NCI-H524 (cell line): ENCODE data around the gene CXorf49.
"Not testable (repeated sequence)": the region's sequence is repeated elsewhere in the genome, so short reads cannot be mapped to it uniquely, and the experiment has no call there.

Experiments
- DNase-seq, 2 experiments: peaks; one replicate each; lab custom pipeline; 2025; lab: John Stamatoyannopoulos, UW

CXorf49 gene

GRCh38 chrX:71718185-71718584, at the start of gene CXorf49:
Gene CXorf49 (minus strand): TSS chrX:71718285. CDS start chrX:71718151, 134 bp downstream.
- DNase-seq, result not testable (repeated sequence)

DNA sequence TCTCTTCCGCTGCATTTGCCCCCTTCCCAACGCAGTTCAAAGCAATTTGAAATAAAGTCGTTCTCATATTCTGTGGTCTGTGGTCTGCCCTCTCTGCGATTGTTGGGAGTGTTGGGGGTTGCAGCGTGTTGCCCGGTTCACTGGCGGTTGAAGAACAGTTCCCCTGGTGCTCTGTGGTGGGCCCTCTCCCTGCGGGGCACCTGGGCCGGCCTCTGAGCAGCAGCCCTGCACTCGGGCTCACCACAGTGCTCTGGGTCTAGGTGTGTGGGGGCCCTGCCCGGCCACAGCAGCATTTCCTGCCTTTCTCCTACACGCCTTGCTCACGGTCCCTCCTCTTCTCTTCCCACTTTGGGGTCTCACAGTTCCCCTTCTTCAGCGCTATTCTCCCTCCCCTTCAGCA, 49.0 kb upstream of the CXorf49 start:
- not testable (repeated sequence) for DNase-seq

- not testable (repeated sequence) for DNase-seq
Observed at GRCh38 chrX:71765613-71766012, 47.5 kb upstream of the CXorf49 start.

GRCh38 chrX:71764832-71765231, 46.7 kb upstream of the CXorf49 start:
- DNase-seq, result not testable (repeated sequence)

DNA sequence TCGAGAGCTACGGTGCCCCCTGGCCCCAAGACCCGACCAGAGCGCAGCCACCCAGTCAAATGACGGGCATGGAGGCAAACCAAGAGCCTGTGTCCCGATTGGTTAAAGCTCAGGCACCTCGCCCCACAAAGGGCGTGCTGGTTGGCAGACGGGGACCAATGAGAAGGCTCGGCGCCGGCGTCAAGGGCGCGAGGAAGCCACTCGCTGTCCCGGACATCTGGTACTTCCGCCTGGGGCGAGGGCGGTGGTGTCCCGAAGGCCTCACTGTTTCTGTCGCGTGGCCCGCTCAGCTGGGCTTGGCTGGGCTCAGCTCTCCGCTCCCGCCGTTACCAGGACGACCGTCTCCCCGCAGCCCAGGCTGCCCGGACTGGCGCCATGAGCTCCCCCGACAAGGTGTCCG, 45.0 kb upstream of the CXorf49 start, which contains the start of gene CXorf49B:
Gene CXorf49B (plus strand): TSS at position 301 of the 400 bp plus-strand sequence. CDS start 75 bp downstream, at position 376.
- DNase-seq, result not testable (repeated sequence)

- DNase-seq, result not testable (repeated sequence)
Observed at GRCh38 chrX:71760688-71761281, 42.7 kb upstream of the CXorf49 start.

- DNase-seq, result not testable (repeated sequence)
Observed at GRCh38 chrX:71720289-71720886, 2.3 kb upstream of the CXorf49 start.

DNA sequence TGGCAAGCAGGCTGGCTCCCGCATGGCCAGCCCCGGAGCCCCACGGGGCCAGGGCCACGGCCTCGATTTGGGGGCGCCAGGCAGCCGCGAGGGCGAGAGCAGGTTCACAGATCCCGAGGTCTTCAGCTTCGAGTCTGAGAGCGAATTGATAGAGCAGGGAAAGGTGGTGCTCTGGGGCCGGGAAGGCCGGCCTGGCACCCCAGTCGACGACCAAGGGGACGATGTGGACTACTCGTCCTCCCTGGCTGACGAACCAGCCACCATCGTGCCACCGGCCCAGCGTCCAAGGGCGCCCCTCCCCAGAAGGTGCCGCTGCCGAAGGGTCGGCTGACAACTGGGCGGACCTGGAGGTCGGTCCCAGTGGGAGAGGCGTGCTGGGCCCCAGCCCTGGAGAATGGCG, 1.1 kb upstream of the CXorf49 start:
- DNase-seq, result not testable (repeated sequence)

DNA sequence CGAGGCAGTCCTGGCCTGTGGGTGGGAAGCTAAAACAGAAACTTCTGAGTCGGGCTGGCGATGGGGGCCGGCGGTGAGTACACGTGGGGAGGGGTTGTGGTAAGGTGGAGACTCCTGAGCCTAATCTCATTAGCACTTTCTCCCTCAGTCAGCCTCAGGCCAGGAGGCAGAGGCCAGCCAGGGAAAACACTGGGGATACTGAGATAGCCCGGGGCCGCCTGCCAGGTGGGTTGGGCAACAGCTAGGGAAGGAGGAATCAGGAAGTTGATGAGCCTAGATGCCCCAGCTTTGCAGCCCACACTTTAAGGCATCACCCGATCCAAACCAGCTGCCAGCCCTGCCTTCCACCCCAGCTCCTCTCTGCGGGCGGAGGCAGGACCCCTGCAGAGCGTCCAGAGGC, 1.8 kb downstream of the CXorf49 start:
- DNase-seq, result not testable (repeated sequence)

DNA sequence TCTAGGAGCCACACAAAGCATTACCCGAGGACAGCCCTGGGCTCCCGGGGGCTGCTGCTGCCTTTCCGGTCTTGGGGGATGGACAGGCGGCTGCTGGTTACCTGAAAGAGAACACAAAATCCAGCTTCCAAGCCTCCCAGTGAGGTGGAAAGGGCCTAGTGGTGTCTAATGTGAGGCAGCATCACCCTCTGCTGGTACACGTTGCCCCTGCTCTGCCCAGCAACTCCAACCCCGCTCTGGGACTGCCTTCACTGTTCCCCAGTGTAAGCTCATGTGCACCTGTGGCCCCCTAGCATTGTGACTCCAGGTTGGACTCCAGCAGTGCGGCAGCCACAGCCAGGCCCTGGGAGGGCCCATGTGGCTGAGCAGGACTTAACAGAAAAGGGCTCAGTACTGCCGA, 2.5 kb downstream of the CXorf49 start:
- not testable (repeated sequence) for DNase-seq

- DNase-seq, result not testable (repeated sequence)
Observed at GRCh38 chrX:71714064-71714463, 4.0 kb downstream of the CXorf49 start.

GRCh38 chrX:71702853-71703252, 15.2 kb downstream of the CXorf49 start:
- not testable (repeated sequence) for DNase-seq

DNA sequence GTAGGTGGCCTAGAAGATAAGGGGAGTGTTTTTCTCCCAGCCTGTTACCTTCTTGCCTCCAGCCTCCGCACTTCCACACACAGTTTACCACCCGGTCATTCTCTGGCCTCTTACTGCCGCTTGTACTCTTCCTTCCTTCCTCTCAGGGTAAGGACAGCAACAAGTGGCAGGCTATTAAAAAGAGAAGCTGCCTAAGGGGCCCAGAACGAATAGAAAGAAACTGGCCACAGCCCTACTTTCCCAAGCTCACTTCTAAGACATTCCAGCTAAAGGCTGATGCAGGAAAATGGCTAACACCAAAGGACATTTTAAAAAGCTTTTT, 19.1 kb downstream of the CXorf49 start:
- not testable (repeated sequence) for DNase-seq

DNA sequence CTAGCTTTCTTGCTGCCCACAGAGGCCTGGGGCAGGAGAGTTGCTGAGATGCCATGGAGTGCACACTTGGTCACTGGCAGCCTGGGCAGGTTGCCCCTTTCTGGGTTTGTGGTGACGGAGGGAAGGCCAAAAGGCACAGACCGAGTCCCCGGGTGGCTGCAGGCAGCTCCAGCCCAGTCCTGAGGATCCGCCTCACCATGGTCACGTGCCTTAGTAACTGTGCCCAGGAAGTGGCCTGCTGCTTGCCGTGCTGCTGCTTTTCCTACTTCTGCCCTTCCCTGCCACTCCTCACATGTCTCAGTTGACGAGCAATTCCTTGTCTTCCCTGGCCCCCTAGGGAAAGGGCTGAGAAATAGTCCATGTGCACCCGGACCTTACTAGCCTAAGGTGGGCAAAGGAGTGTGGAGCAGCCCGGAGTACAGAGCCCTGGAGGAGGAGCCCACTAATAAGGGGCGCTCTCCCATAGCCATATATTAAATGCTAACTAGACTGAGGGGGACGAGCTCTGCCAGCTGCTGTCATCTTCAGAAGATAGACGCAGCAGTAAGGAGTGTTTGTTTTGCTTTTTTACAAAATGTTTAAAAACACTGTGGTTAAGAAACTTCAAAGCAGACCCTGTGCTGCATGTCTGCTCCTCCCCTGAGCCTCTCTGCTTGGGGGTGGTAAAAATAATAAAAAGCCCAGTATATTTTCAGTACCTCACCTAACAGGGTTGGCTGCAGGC, 19.6 kb downstream of the CXorf49 start:
- DNase-seq, result not testable (repeated sequence)

DNA sequence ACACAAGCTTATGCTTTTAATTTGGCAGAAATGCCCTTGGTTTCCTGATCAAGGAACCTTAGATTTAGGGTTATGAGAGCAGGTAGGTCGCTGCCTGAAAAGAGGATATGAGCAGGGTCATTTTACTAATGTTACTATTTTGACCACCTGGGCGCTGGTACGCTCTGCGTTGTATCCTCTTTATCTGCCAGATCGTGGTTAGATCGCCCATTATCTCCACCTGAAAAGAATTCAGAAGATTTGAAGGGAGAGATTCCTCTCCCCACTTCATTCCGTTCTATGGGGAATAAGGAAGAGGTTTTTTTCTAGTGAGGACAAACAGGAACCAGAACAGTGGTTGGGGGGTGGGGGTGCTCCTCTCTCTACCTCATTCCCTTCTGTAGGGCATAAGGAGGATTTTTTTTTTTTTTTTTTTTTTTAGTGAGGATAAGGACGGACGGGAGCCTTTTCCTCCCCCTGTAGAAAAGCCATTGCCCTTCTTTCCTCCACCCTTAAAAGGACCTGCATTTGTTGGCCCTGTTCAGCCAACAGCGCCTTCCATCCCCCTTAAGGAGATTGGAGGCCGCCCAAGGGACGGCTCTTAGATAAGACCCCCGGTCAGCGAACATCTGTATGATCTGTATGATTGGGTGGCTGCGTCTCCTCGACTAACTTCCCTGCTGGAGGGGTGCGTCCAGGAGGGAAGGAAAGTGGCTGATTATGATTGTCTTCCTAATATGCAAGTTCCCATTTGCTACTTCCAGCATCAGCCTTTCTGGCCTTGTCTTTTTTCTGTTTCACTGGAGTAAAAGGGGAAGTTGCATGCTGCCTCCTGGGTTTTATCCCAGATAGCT, 20.4 kb downstream of the CXorf49 start:
- not testable (repeated sequence) for DNase-seq

- not testable (repeated sequence) for DNase-seq
Observed at GRCh38 chrX:71696641-71697465, 21.2 kb downstream of the CXorf49 start.

- no peak for DNase-seq
Observed at GRCh38 chrX:71679575-71680207, 38.4 kb downstream of the CXorf49 start.

DNA sequence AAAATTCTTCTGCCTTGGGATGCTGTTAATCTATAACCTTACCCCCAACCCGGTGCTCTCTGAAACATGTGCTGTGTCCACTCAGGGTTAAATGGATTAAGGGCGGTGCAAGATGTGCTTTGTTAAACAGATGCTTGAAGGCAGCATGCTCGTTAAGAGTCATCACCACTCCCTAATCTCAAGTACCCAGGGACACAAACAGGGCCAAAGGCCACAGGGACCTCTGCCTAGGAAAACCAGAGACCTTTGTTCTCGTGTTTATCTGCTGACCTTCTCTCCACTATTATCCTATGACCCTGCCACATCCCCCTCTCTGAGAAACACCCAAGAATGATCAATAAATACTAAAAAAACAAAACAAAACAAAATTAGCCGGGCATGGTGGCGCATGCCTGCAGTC, 40.9 kb downstream of the CXorf49 start:
- not testable (repeated sequence) for DNase-seq

DNA sequence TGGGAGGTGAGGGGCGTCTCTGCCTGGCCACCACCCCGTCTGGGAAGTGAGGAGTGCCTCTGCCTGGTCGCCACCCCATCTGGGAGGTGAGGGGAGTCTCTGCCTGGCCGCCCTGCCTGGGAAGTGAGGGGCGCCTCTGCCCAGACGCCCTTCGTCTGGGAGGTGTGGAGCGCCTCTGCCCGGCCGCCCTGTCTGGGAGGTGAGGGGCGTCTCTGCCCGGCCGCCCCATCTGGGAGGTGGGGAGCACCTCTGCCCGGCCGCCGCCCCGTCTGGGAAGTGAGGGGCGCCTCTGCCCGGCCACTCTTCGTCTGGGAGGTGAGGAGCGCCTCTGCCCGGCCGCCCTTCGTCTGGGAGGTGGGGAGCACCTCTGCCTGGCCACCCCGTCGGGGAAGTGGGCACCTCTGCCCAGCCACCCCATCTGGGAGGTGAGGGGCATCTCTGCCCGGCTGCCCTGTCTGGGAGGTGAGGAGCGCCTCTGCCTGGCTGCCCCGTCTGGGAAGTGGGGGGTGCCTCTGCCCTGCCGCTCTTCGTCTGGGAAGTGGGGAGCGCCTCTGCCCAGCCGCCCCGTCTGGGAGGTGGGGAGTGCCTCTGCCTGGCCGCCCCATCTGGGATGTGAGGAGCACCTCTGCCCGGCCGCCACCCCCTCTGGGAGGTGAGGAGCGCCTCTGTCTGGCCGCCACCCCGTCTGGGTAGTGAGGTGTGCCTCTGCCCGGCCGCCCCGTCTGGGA, 41.9 kb downstream of the CXorf49 start:
- DNase-seq, result not testable (repeated sequence)

DNA sequence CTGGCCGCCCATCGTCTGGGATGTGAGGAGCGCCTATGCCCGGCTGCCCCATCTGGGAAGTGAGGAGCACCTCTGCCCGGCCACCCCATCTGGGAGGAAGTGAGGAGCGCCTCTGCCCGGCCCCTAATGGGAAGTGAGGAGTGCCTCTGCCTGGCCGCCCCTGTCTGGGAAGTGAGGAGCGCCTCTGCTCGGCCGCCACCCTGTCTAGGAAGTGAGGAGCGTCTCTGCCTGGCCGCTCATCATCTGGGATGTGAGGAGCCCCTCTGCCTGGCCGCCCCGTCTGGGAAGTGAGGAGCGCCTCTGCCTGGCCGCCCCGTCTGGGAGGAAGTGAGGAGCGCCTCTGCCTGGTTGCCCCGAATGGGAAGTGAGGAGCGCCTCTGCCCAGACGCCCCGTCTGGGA, 42.4 kb downstream of the CXorf49 start:
- not testable (repeated sequence) for DNase-seq
